Bronchial epithelial cell (primary cell): Measurements from ENCODE around the gene UBA1. TPM values are rescaled to one million over a fixed set of nuclear protein-coding genes. Genes with fewer than 3 reads are reported as not detected.

Source experiments
- DNase-seq: peaks from one replicate; pipeline ENCODE4 v3.0.0-alpha.2; 2010; ENCODE audit warnings: low read depth
- FAIRE-seq: peaks from 2 replicates; lab custom pipeline; 2011; peaks lifted over from hg19 to GRCh38; lab: Jason Lieb, UNC
- H3K27me3 ChIP-seq: 2 replicates; pipeline ENCODE4 v1.5.1; 2011; ENCODE audit warnings: low read length; ENCODE audit not compliant: control insufficient read depth, insufficient read depth
- H3K36me3 ChIP-seq: 2 replicates; pipeline ENCODE4 v1.5.1; 2011; ENCODE audit warnings: low read length; ENCODE audit not compliant: control insufficient read depth, insufficient read depth
- H3K4me3 ChIP-seq: 2 replicates; pipeline ENCODE4 v1.5.1; 2011; ENCODE audit warnings: mild to moderate bottlenecking, low read depth, low read length, control low read depth
- CTCF ChIP-seq: IDR thresholded peaks from 2 replicates; pipeline ENCODE4 v1.5.1; 2011; ENCODE audit warnings: mild to moderate bottlenecking, moderate library complexity, low read length, control low read depth, inconsistent platforms; ENCODE audit not compliant: insufficient read depth, severe bottlenecking
- total RNA-seq: library from RNA; depleted of rRNA; stranded (reverse); fragments of >200 nt; gene quantifications from 2 replicates; pipeline ENCODE4 v1.2.1, GENCODE V29; 2014

UBA1 gene
- total RNA-seq, 1 donor from 2014 or later: 87.4 TPM

GRCh38 chrX:47239898-47240545 lies 46.4 kb downstream of the UBA1 start:
- Histone ChIP-seq H3K4me3 (no peak overlapping the region), H3K36me3 (peaks cover 2% of the 10 kb centered on the region), H3K27me3 (no peaks in the 10 kb centered on the region)
- DNase-seq (no peak), FAIRE-seq (no peak)
- no peak for TF ChIP-seq CTCF

GRCh38 chrX:47240619-47241018 lies 47.0 kb downstream of the UBA1 start:
- TF ChIP-seq CTCF: no peak
- FAIRE-seq: no peak
- peaks cover 2% of the 10 kb centered on the region for H3K36me3 ChIP-seq
- DNase-seq: no peak
- H3K27me3 ChIP-seq: no peaks in the 10 kb centered on the region
- H3K4me3 ChIP-seq: no peak overlapping the region

- TF ChIP-seq CTCF: no peak
- Histone ChIP-seq H3K36me3 (peaks cover 2% of the 10 kb centered on the region), H3K4me3 (no peak overlapping the region), H3K27me3 (no peaks in the 10 kb centered on the region)
- no peak for FAIRE-seq
- no peak for DNase-seq
Measured at GRCh38 chrX:47241201-47242011, 47.8 kb downstream of the UBA1 start.

GRCh38 chrX:47242321-47242720 lies 48.7 kb downstream of the UBA1 start:
- Histone ChIP-seq H3K36me3 (peaks cover 2% of the 10 kb centered on the region), H3K27me3 (no peaks in the 10 kb centered on the region), H3K4me3 (no peak overlapping the region)
- FAIRE-seq: no peak
- DNase-seq: no peak
- no peak for TF ChIP-seq CTCF

GRCh38 chrX:47243351-47243750 lies 49.7 kb downstream of the UBA1 start:
- H3K36me3 ChIP-seq: peaks cover 2% of the 10 kb centered on the region
- FAIRE-seq: no peak

More at GRCh38 chrX:47243351-47243750, 49.7 kb downstream of the UBA1 start:
- no peak for TF ChIP-seq CTCF
- H3K4me3 ChIP-seq: no peak overlapping the region
- DNase-seq: no peak
- H3K27me3 ChIP-seq: no peaks in the 10 kb centered on the region
